K562 (cell line): ENCODE data around the gene SEPTIN12.

Experiments
- ATF2 ChIP-seq: sonication (generic); formaldehyde crosslinking; IDR thresholded peaks from 2 replicates; pipeline ENCODE4 v1.8.1; 2022; ENCODE audit warnings: missing genetic modification reagents
- CTCF ChIP-seq, 3 experiments: IDR thresholded peaks in 2 of 3; conservative IDR thresholded peaks in 1 of 3; 2 replicates each; pipeline ENCODE4 v1.5.1; 2011 to 2012; ENCODE audit warnings: low read length in 3 of 3, mild to moderate bottlenecking in 3 of 3, control low read depth in 2 of 3, improper control_type of control experiment in 1 of 3, inconsistent platforms in 1 of 3, low read depth in 1 of 3, mixed read lengths in 1 of 3, moderate library complexity in 1 of 3; ENCODE audit not compliant: insufficient read depth in 2 of 3
- EP300 ChIP-seq: IDR thresholded peaks from 2 replicates; pipeline ENCODE4 v1.6.1; 2012; ENCODE audit warnings: low read length, improper control_type of control experiment
- ETV6 ChIP-seq, 3 experiments: fragments of 150-350 bp in 1 of 3; sonication (generic) in 1 of 3; formaldehyde crosslinking in 1 of 3; IDR thresholded peaks; 2 replicates each; pipeline versions ENCODE4 v1.6.1 to v1.8.0; 2014 to 2022; ENCODE audit warnings: borderline replicate concordance in 2 of 3, low read depth in 2 of 3, antibody characterized with exemption in 1 of 3, low read length in 1 of 3, mild to moderate bottlenecking in 1 of 3, missing genetic modification reagents in 1 of 3
- FOXM1 ChIP-seq, 2 experiments: fragments of 450-650 bp in 1 of 2; sonication (generic) in 1 of 2; formaldehyde crosslinking in 1 of 2; IDR thresholded peaks; 2 replicates each; pipeline versions ENCODE4 v1.6.1 to v1.9.0; 2017 to 2022; ENCODE audit warnings: low read depth in 2 of 2, mild to moderate bottlenecking in 2 of 2, missing genetic modification reagents in 1 of 2, moderate library complexity in 1 of 2
- JUND ChIP-seq, 2 experiments: IDR thresholded peaks; 2 replicates in 1 of 2; 3 replicates in 1 of 2; pipeline ENCODE4 v1.6.1; 2011; ENCODE audit warnings: borderline replicate concordance in 2 of 2, low read depth in 2 of 2, low read length in 2 of 2, improper control_type of control experiment in 1 of 2, missing biosample characterization in 1 of 2, missing genetic modification characterization in 1 of 2, missing genetic modification reagents in 1 of 2
- KLF6 ChIP-seq: fragments of 250-450 bp; sonication (Bioruptor Pico); IDR thresholded peaks from 2 replicates; pipeline ENCODE4 v1.4.0; 2020; ENCODE audit warnings: mild to moderate bottlenecking, moderate library complexity, borderline replicate concordance
- NR2C1 ChIP-seq, 2 experiments: fragments of 450-650 bp; IDR thresholded peaks; 2 replicates each; pipeline ENCODE4 v1.6.1; 2017; ENCODE audit warnings: mild to moderate bottlenecking in 2 of 2, antibody characterized with exemption in 1 of 2, inconsistent platforms in 1 of 2, missing compliant biosample characterization in 1 of 2, missing genetic modification characterization in 1 of 2
- POLR2A ChIP-seq: fragments of 450-650 bp; conservative IDR thresholded peaks from 2 replicates; pipeline ENCODE4 v1.6.1; 2016
- PTRF ChIP-seq: fragments of 450-650 bp; IDR thresholded peaks from 2 replicates; pipeline ENCODE4 v1.6.1; 2016; ENCODE audit warnings: mild to moderate bottlenecking, missing genetic modification characterization, missing compliant biosample characterization
- ZNF23 ChIP-seq: fragments of 250-450 bp; sonication (Bioruptor Pico); IDR thresholded peaks from 2 replicates; pipeline ENCODE4 v1.4.0; 2020; ENCODE audit warnings: mild to moderate bottlenecking
- ZNF449 ChIP-seq: fragments of 250-450 bp; sonication (Bioruptor Pico); IDR thresholded peaks from 2 replicates; pipeline ENCODE4 v1.8.0; 2022; ENCODE audit warnings: moderate library complexity, mild to moderate bottlenecking, inconsistent platforms
- ZNF76 ChIP-seq: fragments of 250-450 bp; sonication (Bioruptor Pico); IDR thresholded peaks from 2 replicates; pipeline ENCODE4 v1.4.0; 2020; ENCODE audit warnings: mild to moderate bottlenecking, moderate library complexity, borderline replicate concordance

- TF ChIP-seq ZNF76 (no peak), NR2C1 (IDR thresholded peaks at IDR 0.05) (no peak), NR2C1 (tag; IDR thresholded peaks at IDR 0.05) (no peak), FOXM1 (IDR thresholded peaks at IDR 0.05; ENCODE audit: low read depth) (no peak), FOXM1 (CRISPR knock-in tag; IDR thresholded peaks at IDR 0.05; ENCODE audit: low read depth) (no peak), ATF2 (CRISPR knock-in tag) (no peak), ZNF449 (CRISPR knock-in tag) (no peak), CTCF (IDR thresholded peaks at IDR 0.05 in 2 of 3, conservative IDR thresholded peaks at IDR 0.05 in 1 of 3; ENCODE audit: insufficient read depth in 2 of 3, low read depth in 1 of 3, low read length in 3 of 3) (no peak), JUND (IDR thresholded peaks at IDR 0.05; ENCODE audit: borderline replicate concordance, low read depth, low read length) (no peak), JUND (tag; IDR thresholded peaks at IDR 0.05; ENCODE audit: borderline replicate concordance, low read depth, low read length) (no peak), ZNF23 (CRISPR knock-in tag) (no peak), EP300 (no peak), PTRF (no peak), POLR2A (no peak), KLF6 (no peak), ETV6 (IDR thresholded peaks at IDR 0.05; ENCODE audit: borderline replicate concordance in 1 of 2, low read depth in 2 of 2, low read length in 1 of 2) (no peak), ETV6 (CRISPR knock-in tag; IDR thresholded peaks at IDR 0.05; ENCODE audit: borderline replicate concordance) (no peak)
These were observed 42.3 kb upstream of the SEPTIN12 start for GRCh38 chr16:4830408-4830807.
